Stimulated activated CD4-positive, alpha-beta T cell treated with anti-CD3 and anti-CD28 coated beads, Interleukin-4, amount 100 ng/mL, for 1 hour (primary cell): Measurements from ENCODE around the gene OBSCN.
A peak's percentile ranks its signal among the peaks of the same experiment; 100 is the strongest.

Experiments used
- DNase-seq: peaks from one replicate; pipeline ENCODE4 v3.0.0-alpha.2; 2020

Gene OBSCN

DNA sequence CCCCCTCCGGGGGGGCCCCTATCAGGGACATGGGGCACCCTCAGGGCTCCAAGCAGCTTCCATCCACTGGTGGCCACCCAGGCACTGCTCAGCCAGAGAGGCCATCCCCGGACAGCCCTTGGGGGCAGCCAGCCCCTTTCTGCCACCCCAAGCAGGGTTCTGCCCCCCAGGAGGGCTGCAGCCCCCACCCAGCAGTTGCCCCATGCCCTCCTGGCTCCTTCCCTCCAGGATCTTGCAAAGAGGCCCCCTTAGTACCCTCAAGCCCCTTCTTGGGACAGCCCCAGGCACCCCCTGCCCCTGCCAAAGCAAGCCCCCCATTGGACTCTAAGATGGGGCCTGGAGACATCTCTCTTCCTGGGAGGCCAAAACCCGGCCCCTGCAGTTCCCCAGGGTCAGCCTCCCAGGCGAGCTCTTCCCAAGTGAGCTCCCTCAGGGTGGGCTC lies 163.9 kb downstream of the OBSCN start:
- DNase-seq, result no peak

DNA sequence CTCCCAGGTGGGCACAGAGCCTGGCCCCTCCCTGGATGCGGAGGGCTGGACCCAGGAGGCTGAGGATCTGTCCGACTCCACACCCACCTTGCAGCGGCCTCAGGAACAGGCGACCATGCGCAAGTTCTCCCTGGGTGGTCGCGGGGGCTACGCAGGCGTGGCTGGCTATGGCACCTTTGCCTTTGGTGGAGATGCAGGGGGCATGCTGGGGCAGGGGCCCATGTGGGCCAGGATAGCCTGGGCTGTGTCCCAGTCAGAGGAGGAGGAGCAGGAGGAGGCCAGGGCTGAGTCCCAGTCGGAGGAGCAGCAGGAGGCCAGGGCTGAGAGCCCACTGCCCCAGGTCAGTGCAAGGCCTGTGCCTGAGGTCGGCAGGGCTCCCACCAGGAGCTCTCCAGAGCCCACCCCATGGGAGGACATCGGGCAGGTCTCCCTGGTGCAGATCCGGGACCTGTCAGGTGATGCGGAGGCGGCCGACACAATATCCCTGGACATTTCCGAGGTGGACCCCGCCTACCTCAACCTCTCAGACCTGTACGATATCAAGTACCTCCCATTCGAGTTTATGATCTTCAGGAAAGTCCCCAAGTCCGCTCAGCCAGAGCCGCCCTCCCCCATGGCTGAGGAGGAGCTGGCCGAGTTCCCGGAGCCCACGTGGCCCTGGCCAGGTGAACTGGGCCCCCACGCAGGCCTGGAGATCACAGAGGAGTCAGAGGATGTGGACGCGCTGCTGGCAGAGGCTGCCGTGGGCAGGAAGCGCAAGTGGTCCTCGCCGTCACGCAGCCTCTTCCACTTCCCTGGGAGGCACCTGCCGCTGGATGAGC lies 164.5 kb downstream of the OBSCN start:
- no peak for DNase-seq

DNA sequence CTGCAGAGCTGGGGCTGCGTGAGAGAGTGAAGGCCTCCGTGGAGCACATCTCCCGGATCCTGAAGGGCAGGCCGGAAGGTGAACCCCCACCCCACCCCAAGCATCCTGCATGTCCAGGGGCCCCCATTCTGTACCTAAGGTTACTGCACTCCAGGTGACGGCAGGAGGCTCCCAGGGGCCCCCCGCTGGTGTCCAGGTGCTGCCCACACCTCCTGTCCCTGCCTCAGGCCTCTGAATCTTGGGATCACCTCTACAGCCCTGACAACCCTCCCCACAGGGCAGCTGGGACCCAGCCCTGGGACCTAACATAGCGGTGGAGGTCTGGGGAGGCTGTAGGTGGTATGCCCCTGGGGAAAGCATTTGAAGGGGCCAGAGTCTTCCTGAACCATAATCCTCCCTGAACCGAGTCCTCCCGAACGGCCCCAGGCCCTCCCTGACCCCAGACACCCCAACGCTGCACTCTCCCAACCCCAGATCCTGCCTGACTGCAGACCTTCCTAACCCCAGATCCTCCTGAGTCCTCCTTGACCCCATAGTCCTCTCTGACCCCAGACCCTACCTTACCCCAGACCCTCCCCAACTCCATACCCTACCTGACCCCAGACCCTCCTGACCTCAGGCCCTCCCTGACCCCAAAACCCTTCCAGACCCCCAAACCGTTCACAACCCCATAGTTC lies 165.3 kb downstream of the OBSCN start:
- no peak for DNase-seq

DNA sequence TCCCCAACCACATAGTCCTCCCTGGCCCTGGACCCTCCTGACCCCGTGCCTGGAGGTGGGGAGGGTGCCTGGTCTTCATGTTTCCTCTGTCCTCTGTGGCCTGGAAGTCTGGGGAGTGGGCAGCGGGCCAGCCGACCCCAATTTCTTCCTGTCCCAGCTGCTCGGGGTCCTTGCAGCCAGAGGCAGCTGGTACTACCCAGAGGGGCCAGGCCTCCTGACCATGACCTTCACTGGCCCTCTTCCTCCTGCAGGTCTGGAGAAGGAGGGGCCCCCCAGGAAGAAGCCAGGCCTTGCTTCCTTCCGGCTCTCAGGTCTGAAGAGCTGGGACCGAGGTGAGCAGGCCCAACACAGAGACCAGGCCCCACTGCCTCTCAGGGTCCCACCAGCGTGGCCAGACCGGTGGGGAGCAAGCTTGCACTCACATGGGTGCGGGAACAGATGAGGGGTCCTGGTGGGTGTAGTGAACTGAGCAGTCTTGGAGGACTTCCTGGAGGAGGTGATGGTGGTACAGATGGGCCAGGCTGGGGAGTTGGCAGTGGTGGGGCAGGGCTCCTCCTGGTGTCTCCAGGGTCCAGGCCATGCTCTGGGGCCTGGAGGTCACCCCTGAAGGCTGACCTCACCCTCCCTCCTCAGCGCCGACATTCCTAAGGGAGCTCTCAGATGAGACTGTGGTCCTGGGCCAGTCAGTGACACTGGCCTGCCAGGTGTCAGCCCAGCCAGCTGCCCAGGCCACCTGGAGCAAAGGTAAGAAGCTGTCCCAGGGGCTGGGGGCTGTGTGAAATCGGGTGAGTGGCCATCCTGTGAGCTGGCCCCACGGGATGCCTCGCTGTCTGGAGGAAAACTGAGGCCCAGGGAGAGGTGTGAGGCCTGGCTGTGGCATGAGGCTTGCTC lies 166.1 kb downstream of the OBSCN start:
- no peak for DNase-seq

DNA sequence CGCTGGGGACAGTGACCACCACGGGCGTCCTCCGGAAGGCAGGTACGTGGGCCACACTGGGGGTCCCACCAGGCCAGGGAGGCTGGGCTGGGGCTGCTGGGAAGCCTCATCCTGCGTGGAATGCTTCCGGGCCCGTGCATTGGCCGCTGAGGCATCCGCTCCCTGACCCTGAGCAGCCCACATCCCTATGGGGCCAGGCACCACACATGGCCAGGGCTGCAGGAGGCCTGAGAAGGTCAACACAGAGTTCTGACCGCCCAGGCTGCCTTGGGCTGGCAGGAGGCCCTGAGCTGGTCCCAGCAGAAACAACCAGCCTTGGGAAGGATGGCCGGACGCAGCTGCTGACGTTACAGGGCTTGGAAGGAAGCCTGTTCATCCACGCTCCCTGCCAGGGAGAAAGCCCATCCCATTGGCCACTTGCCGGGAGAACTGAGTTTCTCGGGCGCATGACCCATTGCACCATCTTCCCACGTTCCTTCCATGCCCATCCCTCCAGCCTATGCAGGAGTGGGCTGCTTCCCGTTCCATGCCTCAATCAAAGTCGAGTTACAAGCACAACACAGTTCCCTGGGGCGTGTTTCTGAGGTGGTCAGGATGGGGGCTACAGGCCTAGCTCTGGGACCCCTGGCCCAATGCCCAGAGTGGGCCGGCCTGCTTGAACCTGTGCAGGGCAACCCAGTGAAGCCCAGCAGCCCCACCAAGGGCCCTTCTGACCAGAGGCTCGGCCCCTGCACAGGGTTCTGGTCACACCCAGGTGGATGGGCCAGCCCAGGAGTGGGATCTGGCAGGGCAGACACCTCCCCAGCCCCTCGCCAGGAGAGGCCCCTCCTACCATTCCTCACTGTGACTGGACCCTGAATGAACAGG lies 167.1 kb downstream of the OBSCN start:
- DNase-seq, result no peak

DNA sequence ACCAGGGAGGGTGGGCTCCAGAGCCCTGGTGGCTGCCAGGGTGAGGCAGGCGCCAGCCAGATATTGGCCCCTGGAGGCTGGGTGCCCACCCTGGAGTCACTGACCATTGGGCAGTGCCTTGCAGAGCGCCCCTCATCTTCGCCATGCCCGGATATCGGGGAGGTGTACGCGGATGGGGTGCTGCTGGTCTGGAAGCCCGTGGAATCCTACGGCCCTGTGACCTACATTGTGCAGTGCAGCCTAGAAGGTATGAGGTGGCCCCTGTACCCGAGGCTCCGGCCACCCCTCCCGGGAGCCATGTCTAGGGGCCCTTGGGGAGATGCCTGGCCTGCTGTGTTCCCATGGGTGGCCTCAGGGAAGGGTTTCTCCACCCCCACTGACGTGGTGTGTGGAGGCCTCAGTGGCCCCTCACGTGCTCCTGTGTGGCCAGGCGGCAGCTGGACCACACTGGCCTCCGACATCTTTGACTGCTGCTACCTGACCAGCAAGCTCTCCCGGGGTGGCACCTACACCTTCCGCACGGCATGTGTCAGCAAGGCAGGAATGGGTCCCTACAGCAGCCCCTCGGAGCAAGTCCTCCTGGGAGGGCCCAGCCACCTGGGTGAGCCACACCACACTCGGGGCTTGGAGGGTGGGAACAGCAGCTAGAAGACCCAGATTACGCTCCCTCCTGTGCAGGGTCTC lies 167.9 kb downstream of the OBSCN start:
- no peak for DNase-seq

DNA sequence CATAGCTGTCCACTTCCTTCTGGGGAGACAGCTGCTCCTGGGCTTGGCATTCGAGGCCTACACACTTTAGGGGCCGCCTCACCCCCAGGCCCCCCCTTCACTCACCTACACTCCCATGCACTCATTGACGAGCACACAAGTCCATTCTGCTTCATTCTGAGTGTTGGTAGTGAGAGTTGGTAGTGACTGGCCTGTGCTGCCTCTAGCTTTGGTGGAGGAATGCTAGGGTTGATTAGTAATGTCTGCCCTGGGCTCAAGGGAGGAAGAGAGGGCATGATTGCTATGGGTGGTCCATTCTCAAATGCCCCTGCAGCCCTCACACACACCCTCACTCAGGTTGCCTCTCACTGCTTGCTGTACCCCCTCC lies 168.4 kb downstream of the OBSCN start:
- DNase-seq, result no peak

DNA sequence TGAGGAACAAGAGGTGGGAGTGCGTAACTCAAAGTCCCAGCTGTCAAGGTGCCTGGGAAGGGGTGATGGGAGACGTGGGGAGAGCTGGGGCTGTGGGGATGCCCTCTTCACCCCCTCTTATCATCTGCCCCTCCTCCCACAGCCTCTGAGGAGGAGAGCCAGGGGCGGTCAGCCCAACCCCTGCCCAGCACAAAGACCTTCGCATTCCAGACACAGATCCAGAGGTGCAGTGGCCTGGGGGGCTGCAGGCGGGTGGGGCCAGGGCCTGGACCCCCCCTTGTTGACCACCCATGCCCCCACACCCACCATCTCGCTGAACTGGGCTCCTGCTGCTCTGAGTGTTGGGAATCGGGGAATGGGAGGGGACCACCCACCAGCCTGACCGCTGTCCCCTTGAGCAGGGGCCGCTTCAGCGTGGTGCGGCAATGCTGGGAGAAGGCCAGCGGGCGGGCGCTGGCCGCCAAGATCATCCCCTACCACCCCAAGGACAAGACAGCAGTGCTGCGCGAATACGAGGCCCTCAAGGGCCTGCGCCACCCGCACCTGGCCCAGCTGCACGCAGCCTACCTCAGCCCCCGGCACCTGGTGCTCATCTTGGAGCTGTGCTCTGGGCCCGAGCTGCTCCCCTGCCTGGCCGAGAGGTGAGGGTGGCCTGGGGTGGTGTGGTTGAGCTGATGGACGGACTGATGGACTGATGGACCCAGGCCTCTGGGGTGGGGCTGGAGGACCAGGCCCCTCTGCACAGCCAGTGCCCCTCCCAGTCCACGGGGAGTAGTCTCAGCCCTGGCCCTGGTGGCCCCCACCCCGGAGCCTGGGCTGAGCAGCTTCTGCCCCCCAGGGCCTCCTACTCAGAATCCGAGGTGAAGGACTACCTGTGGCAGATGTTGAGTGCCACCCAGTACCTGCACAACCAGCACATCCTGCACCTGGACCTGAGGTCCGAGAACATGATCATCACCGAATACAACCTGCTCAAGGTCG lies 169.1 kb downstream of the OBSCN start:
- DNase-seq, result no peak

DNA sequence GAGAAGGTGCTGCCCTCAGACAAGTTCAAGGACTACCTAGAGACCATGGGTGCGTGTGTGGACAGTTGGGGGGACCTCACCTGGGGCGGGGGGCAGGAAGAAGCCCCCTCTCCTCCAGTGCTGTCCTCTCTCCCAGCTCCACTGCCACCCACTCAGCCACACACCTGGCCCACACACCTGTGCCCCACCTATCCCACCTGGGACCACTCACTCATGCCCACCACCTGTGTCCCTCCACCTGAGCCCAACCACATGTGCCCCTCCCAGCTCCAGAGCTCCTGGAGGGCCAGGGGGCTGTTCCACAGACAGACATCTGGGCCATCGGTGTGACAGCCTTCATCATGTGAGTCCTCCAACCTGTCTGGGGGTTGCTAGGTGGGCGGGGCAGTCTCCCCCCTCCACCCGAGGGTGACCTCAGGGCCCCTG lies 169.8 kb downstream of the OBSCN start:
- DNase-seq, result no peak

DNA sequence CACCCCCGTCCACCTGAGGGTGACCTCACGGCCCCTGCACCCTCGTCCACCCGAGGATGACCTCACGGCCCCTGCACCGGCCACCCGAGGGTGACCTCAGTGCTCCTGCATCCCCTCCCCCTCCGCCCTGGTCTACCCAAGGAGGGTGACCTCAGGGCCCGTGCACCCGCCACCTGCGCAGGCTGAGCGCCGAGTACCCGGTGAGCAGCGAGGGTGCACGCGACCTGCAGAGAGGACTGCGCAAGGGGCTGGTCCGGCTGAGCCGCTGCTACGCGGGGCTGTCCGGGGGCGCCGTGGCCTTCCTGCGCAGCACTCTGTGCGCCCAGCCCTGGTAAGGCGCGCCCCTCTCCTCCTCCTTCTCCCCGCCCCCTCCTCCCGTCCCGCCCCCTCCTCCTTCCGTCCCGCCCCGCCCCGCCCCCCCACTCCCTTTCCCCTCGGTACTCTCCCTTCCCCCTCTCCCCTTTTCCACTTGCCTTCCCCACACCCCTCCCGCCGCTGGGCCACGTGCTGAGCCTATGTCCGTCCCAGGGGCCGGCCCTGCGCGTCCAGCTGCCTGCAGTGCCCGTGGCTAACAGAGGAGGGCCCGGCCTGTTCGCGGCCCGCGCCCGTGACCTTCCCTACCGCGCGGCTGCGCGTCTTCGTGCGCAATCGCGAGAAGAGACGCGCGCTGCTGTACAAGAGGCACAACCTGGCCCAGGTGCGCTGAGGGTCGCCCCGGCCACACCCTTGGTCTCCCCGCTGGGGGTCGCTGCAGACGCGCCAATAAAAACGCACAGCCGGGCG lies 170.4 kb downstream of the OBSCN start:
- peak; percentile 57 for DNase-seq

DNA sequence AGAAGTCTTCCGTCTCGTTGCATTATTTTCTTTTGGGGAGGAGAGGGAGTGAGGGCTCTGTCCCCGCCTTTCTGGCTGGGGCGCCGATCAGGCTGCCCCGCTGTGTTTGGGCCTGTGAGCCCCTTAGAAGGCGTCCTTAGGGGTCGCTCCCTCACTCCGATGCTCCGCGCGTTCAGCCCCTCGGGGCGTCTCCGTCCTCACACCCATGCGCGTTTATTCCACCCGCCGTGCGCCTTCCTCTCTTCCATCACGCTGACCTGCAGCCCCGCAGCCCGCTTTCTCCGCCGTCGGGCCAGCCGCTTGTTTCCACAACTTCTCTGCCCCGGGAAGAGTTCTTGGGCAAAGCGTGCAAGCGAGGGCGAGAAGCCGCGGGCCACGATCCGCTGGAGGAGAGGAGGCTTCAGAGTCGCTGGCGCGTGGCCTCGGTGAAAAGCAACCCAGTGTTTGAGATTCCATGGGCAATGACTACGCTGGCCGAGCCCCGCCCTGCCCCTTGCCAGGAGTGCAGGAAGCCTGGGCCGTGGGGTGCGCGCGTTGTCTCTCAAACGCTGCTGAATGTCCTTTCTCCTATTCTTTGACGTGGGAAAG lies 171.1 kb downstream of the OBSCN start:
- DNase-seq, result no peak

DNA sequence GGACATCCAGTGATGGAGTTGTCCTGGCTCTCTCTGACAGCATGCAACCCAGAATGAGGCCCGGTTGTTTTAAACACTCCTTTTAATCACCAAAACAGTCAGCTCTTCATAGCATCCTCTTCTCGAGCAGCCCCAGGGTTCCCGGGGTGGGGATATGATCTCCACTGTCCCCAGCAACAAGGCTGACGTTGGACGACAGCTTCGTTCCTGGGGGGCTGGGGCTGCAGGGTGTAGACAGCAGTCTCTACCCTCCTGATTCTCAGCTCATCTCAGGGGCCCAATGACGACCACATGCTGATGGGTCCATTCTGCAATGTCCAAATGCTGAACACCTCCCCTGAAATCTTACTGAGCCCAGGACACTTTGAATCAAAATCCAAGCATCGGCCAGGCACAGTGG lies 171.8 kb downstream of the OBSCN start:
- DNase-seq, result no peak

DNA sequence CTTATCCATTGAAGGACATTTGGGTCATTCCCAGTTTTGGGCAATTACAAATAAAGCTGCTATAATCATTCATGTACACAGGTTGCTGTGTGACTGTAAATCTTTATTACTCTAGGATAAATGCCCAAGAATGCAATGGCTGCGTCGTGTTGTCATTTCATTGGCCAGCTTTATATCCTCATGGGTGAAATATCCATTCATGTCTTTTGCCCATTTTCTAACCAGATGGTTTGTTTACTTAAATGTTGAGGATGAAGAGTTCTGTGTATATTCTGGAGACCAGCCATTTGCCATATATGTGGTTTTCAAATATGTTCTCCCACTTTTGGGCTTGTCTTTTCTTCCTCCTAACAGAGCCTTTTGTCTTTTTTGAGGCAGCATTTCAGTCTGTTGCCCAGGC lies 173.5 kb downstream of the OBSCN start:
- no peak for DNase-seq

DNA sequence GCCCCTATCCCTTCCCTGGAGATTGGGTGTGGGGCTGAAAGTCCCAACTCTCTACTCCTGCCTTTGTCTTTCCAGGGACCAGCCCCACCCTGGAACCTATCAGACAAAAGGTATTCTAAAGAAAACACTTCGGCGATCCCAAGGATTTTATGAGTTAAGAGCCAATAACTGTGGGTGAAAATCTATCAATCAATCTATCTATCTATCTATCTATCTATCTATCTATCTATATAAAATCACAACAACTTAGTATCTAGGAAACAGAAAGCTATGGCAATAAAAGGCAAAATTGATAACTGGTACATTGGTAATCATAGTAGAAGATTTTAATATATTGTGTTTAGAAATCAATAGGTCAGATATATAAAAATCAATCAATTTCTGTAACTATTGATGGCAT lies 175.9 kb downstream of the OBSCN start:
- no peak for DNase-seq

DNA sequence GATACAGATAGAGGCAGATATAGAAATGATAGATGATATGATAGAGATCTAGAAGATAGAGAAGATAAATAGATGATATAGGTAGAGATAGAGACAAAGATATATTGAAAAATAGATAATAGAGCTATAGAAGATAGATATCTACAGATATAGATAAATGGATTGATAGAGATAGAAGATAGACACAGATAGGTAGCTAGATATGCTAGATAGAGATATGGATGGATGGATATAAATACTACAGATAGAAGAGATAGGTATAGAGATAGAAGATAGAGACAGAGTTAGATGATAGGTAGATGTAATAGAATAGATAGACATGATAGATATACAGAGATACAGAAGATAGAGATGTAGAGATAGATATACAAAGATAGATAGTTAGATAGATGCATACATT lies 177.4 kb downstream of the OBSCN start:
- no peak for DNase-seq

DNA sequence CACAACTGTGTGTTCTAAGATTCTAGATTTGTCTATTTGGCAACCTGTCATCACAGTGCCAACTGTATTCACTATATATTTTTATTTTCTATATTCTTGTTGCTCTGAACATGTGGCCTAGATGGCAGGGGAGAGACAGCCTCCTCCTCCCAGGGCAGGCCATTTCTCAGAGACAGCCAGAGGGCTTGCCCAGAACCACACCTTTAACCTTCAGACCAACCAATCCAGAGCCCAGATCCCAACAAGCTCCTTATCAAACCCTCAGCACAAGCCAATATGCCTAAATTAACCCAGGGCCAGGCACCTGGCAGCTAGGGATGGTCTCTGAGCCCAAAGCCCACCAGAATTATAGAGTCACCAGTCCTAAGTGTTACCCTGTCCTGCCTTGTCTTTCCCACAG lies 179.5 kb downstream of the OBSCN start:
- no peak for DNase-seq

DNA sequence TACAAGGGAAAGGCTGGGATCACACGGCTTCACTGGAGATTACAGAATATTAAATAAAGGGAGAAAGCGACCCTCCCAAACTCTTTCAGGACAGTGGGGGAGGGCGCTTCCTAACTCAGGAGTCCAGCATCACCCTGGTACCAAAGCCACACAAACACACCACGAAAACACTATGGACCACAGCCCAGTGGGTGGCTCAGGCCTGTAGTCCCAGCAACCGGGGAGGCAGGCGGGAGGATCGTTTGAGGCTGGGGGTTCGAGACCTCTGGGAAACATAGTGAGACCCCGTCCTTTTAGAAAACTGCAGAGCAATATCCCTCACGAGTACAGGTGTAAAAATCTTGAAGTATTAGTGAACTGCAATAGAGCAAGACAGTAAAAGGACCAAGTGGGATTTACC lies 182.8 kb downstream of the OBSCN start:
- DNase-seq, result no peak

DNA sequence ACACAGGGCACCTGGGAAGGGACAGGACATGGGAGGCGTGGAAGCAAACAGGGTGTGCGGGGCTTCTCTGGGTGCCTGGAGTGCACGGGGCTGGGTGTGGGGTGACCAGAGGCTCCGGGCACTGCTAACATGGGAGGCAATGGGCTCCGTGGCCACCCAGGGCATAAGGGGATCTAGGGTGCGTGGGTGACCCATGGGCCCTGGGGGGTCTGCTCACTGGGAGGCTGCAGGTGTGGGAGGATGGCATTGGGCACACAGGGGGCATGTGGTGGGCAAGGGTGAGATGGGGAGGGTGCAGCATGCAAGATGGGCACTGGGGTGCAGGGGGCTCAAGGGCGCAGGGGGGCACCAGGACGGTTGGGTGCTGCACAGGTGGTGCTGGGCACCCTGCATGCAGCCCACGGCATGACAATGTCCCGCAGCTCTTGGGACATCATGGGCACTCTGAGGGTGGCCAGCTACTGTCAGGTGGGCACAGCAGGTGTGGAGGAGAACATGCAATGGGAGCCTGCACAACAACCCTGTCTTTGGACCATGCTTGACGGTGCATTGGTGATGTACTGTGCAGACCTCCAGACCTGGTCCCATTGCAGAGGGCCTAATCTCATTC lies 183.7 kb downstream of the OBSCN start:
- DNase-seq, result no peak
